Measurements from ENCODE around the gene CPNE2. TPM values are rescaled to one million over a fixed set of nuclear protein-coding genes. Genes with fewer than 3 reads are reported as not detected.

The CPNE2 gene
- total RNA-seq, 6 donors from 2014 or later, result 39.4 to 58.7 (median 53.1) TPM

DNA sequence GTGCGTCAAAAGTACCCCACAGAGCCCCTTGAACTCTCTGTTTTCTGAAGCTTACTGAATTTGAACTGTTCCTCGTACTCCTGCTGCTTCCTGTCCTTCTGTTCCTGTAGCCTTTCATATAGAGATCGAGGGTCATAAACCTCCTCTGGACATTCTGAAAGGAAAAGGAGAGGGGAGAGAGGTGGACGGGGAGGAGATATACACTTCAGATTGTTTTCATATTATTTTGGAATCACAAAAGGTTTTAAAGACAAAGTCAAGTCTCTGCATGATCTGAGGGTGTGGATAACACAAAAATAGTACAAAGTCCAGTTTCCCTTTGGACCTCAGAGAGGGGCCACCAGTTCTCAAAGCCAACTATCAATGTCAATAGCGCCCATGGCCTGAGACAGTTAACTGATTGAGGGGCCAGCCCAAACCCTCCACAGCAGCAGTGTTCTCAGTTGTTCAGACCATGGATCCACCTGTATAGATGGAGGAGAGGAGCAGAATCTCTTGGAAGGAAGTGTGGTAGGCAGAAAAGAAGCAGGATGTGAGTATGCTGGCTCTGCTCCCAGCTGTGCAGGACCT, 80.4 kb downstream of the CPNE2 start:
- no peak overlapping the region for H3K27ac ChIP-seq
- no peaks in the 10 kb centered on the region for H3K27me3 ChIP-seq
- H3K4me3 ChIP-seq, result no peak overlapping the region
- H3K36me3 ChIP-seq, result peaks cover 9 to 48% (median 38%) of the 10 kb centered on the region in 4 donors
- no peak for TF ChIP-seq POLR2AphosphoS5 (IDR thresholded peaks at IDR 0.05)
- TF ChIP-seq EP300 (IDR thresholded peaks at IDR 0.05), result no peak
- TF ChIP-seq CTCF (IDR thresholded peaks at IDR 0.05), result no peak
- no peak for TF ChIP-seq POLR2A (IDR thresholded peaks at IDR 0.05)
- H3K9me3 ChIP-seq, result no peaks in the 10 kb centered on the region
- DNase-seq (no peak), ATAC-seq (ENCODE audit: low FRiP score in 2 of 2) (no peak)
- H3K4me1 ChIP-seq, result peaks cover 2 to 16% (median 5%) of the 10 kb centered on the region in 4 donors
- 76 to 86% methylated on average over 5 of the region's 5 CpGs for WGBS, 2 donors

DNA sequence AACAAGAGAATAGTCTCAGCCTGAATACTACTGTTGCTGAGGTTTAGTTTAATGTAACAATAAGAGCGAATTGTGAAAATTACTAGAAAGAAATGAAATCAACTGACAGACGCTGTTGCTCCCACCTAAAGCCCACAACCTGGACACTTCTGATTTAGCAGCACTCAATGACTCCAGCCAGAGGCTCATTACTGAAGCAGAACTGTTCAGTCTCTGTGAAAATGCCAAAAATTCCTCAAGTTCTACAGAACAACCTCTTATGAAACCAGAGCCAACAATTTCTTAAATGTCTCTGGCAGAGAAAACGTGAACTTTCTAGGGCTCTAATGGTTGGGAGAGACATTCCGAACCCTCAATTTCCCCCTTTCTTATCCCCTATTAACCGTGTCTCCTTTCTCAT, 83.5 kb downstream of the CPNE2 start:
- TF ChIP-seq POLR2AphosphoS5 (IDR thresholded peaks at IDR 0.05) (no peak), CTCF (IDR thresholded peaks at IDR 0.05) (no peak), POLR2A (IDR thresholded peaks at IDR 0.05) (no peak)
- DNase-seq (no peak), ATAC-seq (ENCODE audit: low FRiP score in 2 of 2) (peak in 1 of 2 donors; percentile 37)
- Histone ChIP-seq H3K27ac (no peak overlapping the region), H3K36me3 (peaks cover 8 to 28% (median 24%) of the 10 kb centered on the region in 4 donors), H3K9me3 (no peaks in the 10 kb centered on the region), H3K4me1 (peaks cover 11 to 22% (median 13%) of the 10 kb centered on the region in 4 donors), H3K27me3 (no peaks in the 10 kb centered on the region), H3K4me3 (no peak overlapping the region)
- WGBS, 2 donors, result 51 to 55% methylated on average over 5 of the region's 5 CpGs

GRCh38 chr16:57178196-57178595, 85.8 kb downstream of the CPNE2 start:
- TF ChIP-seq POLR2A (IDR thresholded peaks at IDR 0.05) (no peak), POLR2AphosphoS5 (IDR thresholded peaks at IDR 0.05) (no peak), CTCF (IDR thresholded peaks at IDR 0.05) (no peak), EP300 (IDR thresholded peaks at IDR 0.05) (no peak)
- DNase-seq, result no peak
- no peak for ATAC-seq (ENCODE audit: low FRiP score in 2 of 2)
- 55 to 59% methylated on average over 3 of the region's 3 CpGs for whole genome bisulfite sequencing, 2 donors
- Histone ChIP-seq H3K4me1 (peaks cover 11 to 22% (median 13%) of the 10 kb centered on the region in 4 donors), H3K27ac (peak overlapping the region in 2 of 4 donors; percentile 31 to 32), H3K36me3 (peaks cover 0 to 5% (median 3%) of the 10 kb centered on the region in 4 donors), H3K4me3 (no peak overlapping the region), H3K27me3 (no peaks in the 10 kb centered on the region), H3K9me3 (no peaks in the 10 kb centered on the region)

- DNase-seq (no peak), ATAC-seq (ENCODE audit: low FRiP score in 2 of 2) (no peak)
- no peaks in the 10 kb centered on the region for H3K27me3 ChIP-seq
- H3K4me1 ChIP-seq, result peaks cover 11 to 24% (median 13%) of the 10 kb centered on the region in 4 donors
- no peak for TF ChIP-seq POLR2AphosphoS5 (IDR thresholded peaks at IDR 0.05)
- TF ChIP-seq POLR2A (IDR thresholded peaks at IDR 0.05), result no peak
- TF ChIP-seq CTCF (IDR thresholded peaks at IDR 0.05), result no peak
- no peak for TF ChIP-seq EP300 (IDR thresholded peaks at IDR 0.05)
- WGBS, 2 donors, result 61% methylated on average over 4 of the region's 4 CpGs
- H3K9me3 ChIP-seq, result no peaks in the 10 kb centered on the region
- H3K4me3 ChIP-seq, result no peak overlapping the region
- H3K36me3 ChIP-seq, result no peaks in the 10 kb centered on the region
- peak overlapping the region in 3 of 4 donors; percentile 2 to 64 (median 31) for H3K27ac ChIP-seq
Observed at GRCh38 chr16:57178793-57179212, 86.4 kb downstream of the CPNE2 start.

Measured in upper lobe of left lung (tissue), 6 donors.